ENCODE data around the gene OR10P1. TPM values are rescaled to one million over a fixed set of nuclear protein-coding genes. Genes with fewer than 3 reads are reported as not detected.
A peak's percentile ranks its signal among the peaks of the same experiment; 100 is the strongest.

OR10P1 gene
- total RNA-seq, 1 donor from 2014 or later, result not detected

GRCh38 chr12:55658635-55659391 lies 22.1 kb downstream of the OR10P1 start:
- Histone ChIP-seq H4K20me1 (ENCODE audit: insufficient read depth, low read length) (no peaks in the 10 kb centered on the region), H3K4me3 (ENCODE audit: insufficient read depth, low read depth, low read length) (no peak overlapping the region), H3K79me2 (ENCODE audit: insufficient read depth, low read length) (no peaks in the 10 kb centered on the region), H3K9ac (ENCODE audit: low read length) (no peak overlapping the region), H3K9me3 (ENCODE audit: insufficient read depth, low read depth, low read length) (no peaks in the 10 kb centered on the region), H3K4me1 (ENCODE audit: insufficient read depth, low read length) (no peaks in the 10 kb centered on the region), H3K36me3 (ENCODE audit: insufficient read depth, low read length) (no peaks in the 10 kb centered on the region), H3K27me3 (ENCODE audit: insufficient read depth, low read length) (peaks cover 10% of the 10 kb centered on the region), H3K27ac (ENCODE audit: low read depth, low read length) (no peak overlapping the region), H3K4me2 (ENCODE audit: low read length) (no peak overlapping the region), H2AFZ (ENCODE audit: low read depth, low read length) (no peak overlapping the region)
- peaks cover 27% of the 10 kb centered on the region for H3K27me3 Mint-ChIP-seq (ENCODE audit: low read depth, unreplicated experiment)
- H3K9me3 Mint-ChIP-seq (ENCODE audit: unreplicated experiment), result no peaks in the 10 kb centered on the region
- H3K4me3 Mint-ChIP-seq (ENCODE audit: unreplicated experiment), result no peak overlapping the region
- FAIRE-seq (no peak), DNase-seq (ENCODE audit: low read depth) (no peak)
- no peak for TF ChIP-seq CTCF (IDR thresholded peaks at IDR 0.05; ENCODE audit: insufficient read depth, low read depth, low read length)
- no peak for TF ChIP-seq EZH2 (IDR thresholded peaks at IDR 0.05; ENCODE audit: insufficient read depth, low read length)
- no peaks in the 10 kb centered on the region for H3K36me3 Mint-ChIP-seq (ENCODE audit: low read depth, unreplicated experiment)
- H3K4me1 Mint-ChIP-seq (ENCODE audit: low read depth, unreplicated experiment), result no peaks in the 10 kb centered on the region
- H3K27ac Mint-ChIP-seq (ENCODE audit: unreplicated experiment), result no peak overlapping the region

GRCh38 chr12:55659486-55660385 lies 23.0 kb downstream of the OR10P1 start:
- Histone ChIP-seq H3K79me2 (ENCODE audit: insufficient read depth, low read length) (no peaks in the 10 kb centered on the region), H2AFZ (ENCODE audit: low read depth, low read length) (no peak overlapping the region), H3K4me3 (ENCODE audit: insufficient read depth, low read depth, low read length) (no peak overlapping the region), H3K9me3 (ENCODE audit: insufficient read depth, low read depth, low read length) (no peaks in the 10 kb centered on the region), H3K27ac (ENCODE audit: low read depth, low read length) (no peak overlapping the region), H3K27me3 (ENCODE audit: insufficient read depth, low read length) (peaks cover 10% of the 10 kb centered on the region), H3K36me3 (ENCODE audit: insufficient read depth, low read length) (no peaks in the 10 kb centered on the region), H3K9ac (ENCODE audit: low read length) (no peak overlapping the region), H3K4me2 (ENCODE audit: low read length) (no peak overlapping the region), H4K20me1 (ENCODE audit: insufficient read depth, low read length) (no peaks in the 10 kb centered on the region), H3K4me1 (ENCODE audit: insufficient read depth, low read length) (no peaks in the 10 kb centered on the region)
- Mint-ChIP-seq H3K36me3 (ENCODE audit: low read depth, unreplicated experiment) (no peaks in the 10 kb centered on the region), H3K4me3 (ENCODE audit: unreplicated experiment) (no peak overlapping the region), H3K27ac (ENCODE audit: unreplicated experiment) (no peak overlapping the region), H3K27me3 (ENCODE audit: low read depth, unreplicated experiment) (peaks cover 33% of the 10 kb centered on the region), H3K9me3 (ENCODE audit: unreplicated experiment) (no peaks in the 10 kb centered on the region), H3K4me1 (ENCODE audit: low read depth, unreplicated experiment) (no peaks in the 10 kb centered on the region)
- DNase-seq (ENCODE audit: low read depth) (peak; percentile 45), FAIRE-seq (no peak)
- TF ChIP-seq EZH2 (IDR thresholded peaks at IDR 0.05; ENCODE audit: insufficient read depth, low read length) (no peak), CTCF (IDR thresholded peaks at IDR 0.05; ENCODE audit: insufficient read depth, low read depth, low read length) (peak; percentile 57)
